Activated T-cell treated with anti-CD3 and anti-CD28 coated beads, Interleukin-2, amount 50 U/mL, for 4 hours (primary cell): Measurements from ENCODE around the gene HSPA14. TPM values are rescaled to one million over a fixed set of nuclear protein-coding genes. Genes with fewer than 3 reads are reported as not detected.
"Not testable (repeated sequence)": the region's sequence is repeated elsewhere in the genome, so short reads cannot be mapped to it uniquely, and the experiment has no call there.

Experiments used
- ATAC-seq, 2 donors: fragments of 200-7000 bp; cut with Tn5 transposase; one replicate each; pipeline ENCODE4 v1.10.0; 2021
- DNase-seq: peaks from one replicate; pipeline ENCODE4 v3.0.0-alpha.2; 2020
- H3K27me3 Mint-ChIP-seq: one replicate; pipeline ENCODE4 v1.8.0; 2021; ENCODE audit warnings: low read depth, mixed read lengths
- H3K36me3 Mint-ChIP-seq: one replicate; pipeline ENCODE4 v1.8.0; 2022; ENCODE audit warnings: mixed read lengths; ENCODE audit not compliant: insufficient read depth
- H3K4me1 Mint-ChIP-seq: one replicate; pipeline ENCODE4 v1.8.0; 2021; ENCODE audit warnings: low read depth, mixed read lengths
- H3K4me3 Mint-ChIP-seq: one replicate; pipeline ENCODE4 v1.8.0; 2021; ENCODE audit warnings: mild to moderate bottlenecking, moderate library complexity, mixed read lengths
- H3K9me3 Mint-ChIP-seq: one replicate; pipeline ENCODE4 v1.8.0; 2021; ENCODE audit warnings: mixed read lengths
- total RNA-seq, 3 donors: library from RNA; stranded (reverse); gene quantifications; one replicate each; pipeline ENCODE4 v1.2.1, GENCODE V29; 2021

Gene HSPA14
- total RNA-seq, 3 donors from 2014 or later = 53.9 to 58.5 (median 54.6) TPM

DNA sequence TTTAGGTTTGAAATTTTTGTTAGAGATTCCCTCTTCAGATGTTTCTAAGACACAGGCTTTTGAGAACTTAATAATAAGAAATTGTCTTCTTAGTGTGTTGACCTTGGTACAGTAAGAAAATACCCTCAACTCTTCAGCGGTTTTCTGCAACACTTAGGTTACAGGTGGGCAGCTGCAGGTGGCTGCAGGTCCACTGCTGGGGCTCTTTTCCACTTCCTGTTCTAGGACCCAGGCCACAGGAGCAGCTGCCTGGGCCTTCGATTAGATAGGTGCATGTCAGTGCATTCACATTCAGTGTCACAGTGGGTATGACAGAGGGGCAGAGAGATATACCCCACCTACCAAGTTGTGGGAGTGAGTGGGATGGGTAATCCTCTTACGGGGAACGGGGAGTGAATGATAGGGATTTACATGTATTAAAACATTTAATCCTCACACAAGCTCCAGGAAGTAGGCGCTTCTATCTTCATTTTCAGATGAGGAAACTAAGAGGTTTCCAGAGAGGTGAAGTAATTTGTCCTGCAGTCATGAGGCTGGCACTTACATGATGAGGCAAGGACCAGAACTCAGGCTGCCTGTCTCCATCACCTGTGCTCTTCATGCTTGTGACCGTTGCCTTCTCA is 20.3 kb downstream of the HSPA14 start:
- ATAC-seq (no peak), DNase-seq (no peak)
- Mint-ChIP-seq H3K36me3 (peaks cover 40% of the 10 kb centered on the region), H3K9me3 (no peaks in the 10 kb centered on the region), H3K27me3 (no peaks in the 10 kb centered on the region), H3K4me3 (no peak overlapping the region), H3K4me1 (no peaks in the 10 kb centered on the region)

- H3K36me3 Mint-ChIP-seq = peaks cover 43% of the 10 kb centered on the region
- ATAC-seq (no peak), DNase-seq (no peak)
- no peaks in the 10 kb centered on the region for H3K4me1 Mint-ChIP-seq
- H3K27me3 Mint-ChIP-seq = no peaks in the 10 kb centered on the region
- no peak overlapping the region for H3K4me3 Mint-ChIP-seq
- no peaks in the 10 kb centered on the region for H3K9me3 Mint-ChIP-seq
Observed at GRCh38 chr10:14859043-14859442, 20.9 kb downstream of the HSPA14 start.

GRCh38 chr10:14859775-14860174 is 21.7 kb downstream of the HSPA14 start:
- H3K4me1 Mint-ChIP-seq = no peaks in the 10 kb centered on the region
- H3K27me3 Mint-ChIP-seq = no peaks in the 10 kb centered on the region
- no peaks in the 10 kb centered on the region for H3K9me3 Mint-ChIP-seq
- H3K36me3 Mint-ChIP-seq = peaks cover 42% of the 10 kb centered on the region
- ATAC-seq (no peak), DNase-seq (no peak)
- H3K4me3 Mint-ChIP-seq = no peak overlapping the region

GRCh38 chr10:14860791-14861190 is 22.7 kb downstream of the HSPA14 start:
- ATAC-seq (no peak), DNase-seq (no peak)
- Mint-ChIP-seq H3K36me3 (peaks cover 40% of the 10 kb centered on the region), H3K4me1 (no peaks in the 10 kb centered on the region), H3K4me3 (no peak overlapping the region), H3K9me3 (no peaks in the 10 kb centered on the region), H3K27me3 (no peaks in the 10 kb centered on the region)

- not testable (repeated sequence) for H3K9me3 Mint-ChIP-seq, H3K4me1 Mint-ChIP-seq, H3K27me3 Mint-ChIP-seq, DNase-seq, ATAC-seq, H3K4me3 Mint-ChIP-seq
- H3K36me3 Mint-ChIP-seq = peaks cover 36% of the 10 kb centered on the region
Observed at GRCh38 chr10:14864466-14864865, 26.4 kb downstream of the HSPA14 start.

GRCh38 chr10:14864871-14865270 is 26.8 kb downstream of the HSPA14 start:
- not testable (repeated sequence) for DNase-seq, H3K9me3 Mint-ChIP-seq, ATAC-seq, H3K4me1 Mint-ChIP-seq, H3K4me3 Mint-ChIP-seq, H3K27me3 Mint-ChIP-seq
- peaks cover 38% of the 10 kb centered on the region for H3K36me3 Mint-ChIP-seq

- H3K9me3 Mint-ChIP-seq = no peaks in the 10 kb centered on the region
- no peak for ATAC-seq
- H3K27me3 Mint-ChIP-seq = no peaks in the 10 kb centered on the region
- no peak overlapping the region for H3K4me3 Mint-ChIP-seq
- DNase-seq = no peak
- H3K4me1 Mint-ChIP-seq = peaks cover 13% of the 10 kb centered on the region
- H3K36me3 Mint-ChIP-seq = peaks cover 8% of the 10 kb centered on the region
Observed at GRCh38 chr10:14873090-14873760, 35.1 kb downstream of the HSPA14 start.

DNA sequence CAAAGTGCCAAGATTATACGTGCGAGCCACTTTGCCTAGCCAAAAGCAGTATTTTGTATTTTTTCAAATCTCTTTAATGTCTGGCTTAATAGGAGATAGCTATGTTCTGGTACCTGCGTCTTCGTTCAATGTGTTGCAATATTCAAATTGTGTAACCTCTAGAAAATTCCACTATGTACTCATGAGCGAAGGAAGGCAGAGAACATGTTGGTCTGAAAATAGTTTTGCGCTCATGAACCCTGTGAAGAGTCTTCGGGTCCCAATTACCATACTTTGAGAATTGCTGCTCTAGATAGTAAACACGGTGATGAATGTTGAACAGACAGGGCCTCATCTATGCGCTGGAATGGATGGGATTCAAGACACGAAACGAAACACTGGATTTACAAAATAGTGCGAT is 37.8 kb downstream of the HSPA14 start:
- Mint-ChIP-seq H3K4me1 (peaks cover 29% of the 10 kb centered on the region), H3K27me3 (no peaks in the 10 kb centered on the region), H3K36me3 (no peaks in the 10 kb centered on the region), H3K9me3 (no peaks in the 10 kb centered on the region), H3K4me3 (no peak overlapping the region)
- ATAC-seq (no peak), DNase-seq (no peak)

GRCh38 chr10:14876764-14877163 is 38.7 kb downstream of the HSPA14 start:
- DNase-seq (no peak), ATAC-seq (no peak)
- H3K9me3 Mint-ChIP-seq = no peaks in the 10 kb centered on the region
- peaks cover under 1% of the 10 kb centered on the region for H3K36me3 Mint-ChIP-seq
- peaks cover 29% of the 10 kb centered on the region for H3K4me1 Mint-ChIP-seq
- H3K4me3 Mint-ChIP-seq = peak overlapping the region; percentile 96
- H3K27me3 Mint-ChIP-seq = no peaks in the 10 kb centered on the region

DNA sequence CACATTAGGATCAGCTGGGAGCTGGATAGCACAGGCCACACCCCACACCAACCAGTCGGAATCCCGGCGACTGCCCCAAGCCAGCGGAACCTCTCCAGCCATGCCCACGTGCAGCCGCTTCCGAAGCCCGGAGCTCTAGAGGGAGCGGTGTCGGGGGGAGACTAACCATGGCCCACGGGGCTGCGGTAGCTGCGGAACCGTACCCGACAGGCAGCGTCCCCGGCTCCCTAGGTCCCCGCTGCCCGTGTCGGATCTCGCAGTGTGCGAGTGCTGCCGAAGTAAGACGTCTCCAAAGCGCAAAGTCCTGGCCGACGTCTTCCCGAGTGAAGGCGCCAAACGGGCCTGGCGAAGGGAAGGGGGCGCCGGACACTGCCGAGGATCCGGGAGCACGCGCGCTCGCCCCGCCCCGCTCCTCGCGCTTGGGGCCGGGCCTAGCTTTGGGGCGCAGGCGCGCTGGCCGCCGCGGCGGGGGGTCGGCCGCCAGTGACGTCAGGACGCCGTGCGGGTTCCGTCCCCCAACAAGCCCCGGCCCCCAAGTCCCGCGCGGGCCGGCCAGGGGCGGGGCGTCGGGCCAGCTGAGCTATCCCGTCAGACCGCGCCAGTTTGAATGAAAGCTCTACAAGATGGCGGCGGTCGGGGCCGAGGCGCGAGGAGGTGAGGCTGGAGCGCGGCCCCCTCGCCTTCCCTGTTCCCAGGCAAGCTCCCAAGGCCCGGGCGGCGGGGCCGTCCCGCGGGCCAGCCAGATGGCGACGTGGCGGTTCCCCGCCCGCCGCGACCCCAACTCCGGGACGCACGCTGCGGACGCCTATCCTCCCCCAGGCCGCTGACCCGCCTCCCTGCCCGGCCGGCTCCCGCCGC is 40.4 kb downstream of the HSPA14 start, which contains the start of gene SUV39H2:
TSS of gene SUV39H2 (plus strand) at position 601 of the 858 bp plus-strand sequence. CDS start at position 624, 23 bp downstream.
- no peaks in the 10 kb centered on the region for H3K9me3 Mint-ChIP-seq
- DNase-seq (peak; percentile 92), ATAC-seq (peak; percentile 95 to 96)
- H3K4me3 Mint-ChIP-seq = peak within 1 kb of the TSS; percentile 96
- H3K36me3 Mint-ChIP-seq = peaks cover 5% of the 10 kb centered on the region
- no peaks in the 10 kb centered on the region for H3K27me3 Mint-ChIP-seq
- H3K4me1 Mint-ChIP-seq = peaks cover 32% of the 10 kb centered on the region

DNA sequence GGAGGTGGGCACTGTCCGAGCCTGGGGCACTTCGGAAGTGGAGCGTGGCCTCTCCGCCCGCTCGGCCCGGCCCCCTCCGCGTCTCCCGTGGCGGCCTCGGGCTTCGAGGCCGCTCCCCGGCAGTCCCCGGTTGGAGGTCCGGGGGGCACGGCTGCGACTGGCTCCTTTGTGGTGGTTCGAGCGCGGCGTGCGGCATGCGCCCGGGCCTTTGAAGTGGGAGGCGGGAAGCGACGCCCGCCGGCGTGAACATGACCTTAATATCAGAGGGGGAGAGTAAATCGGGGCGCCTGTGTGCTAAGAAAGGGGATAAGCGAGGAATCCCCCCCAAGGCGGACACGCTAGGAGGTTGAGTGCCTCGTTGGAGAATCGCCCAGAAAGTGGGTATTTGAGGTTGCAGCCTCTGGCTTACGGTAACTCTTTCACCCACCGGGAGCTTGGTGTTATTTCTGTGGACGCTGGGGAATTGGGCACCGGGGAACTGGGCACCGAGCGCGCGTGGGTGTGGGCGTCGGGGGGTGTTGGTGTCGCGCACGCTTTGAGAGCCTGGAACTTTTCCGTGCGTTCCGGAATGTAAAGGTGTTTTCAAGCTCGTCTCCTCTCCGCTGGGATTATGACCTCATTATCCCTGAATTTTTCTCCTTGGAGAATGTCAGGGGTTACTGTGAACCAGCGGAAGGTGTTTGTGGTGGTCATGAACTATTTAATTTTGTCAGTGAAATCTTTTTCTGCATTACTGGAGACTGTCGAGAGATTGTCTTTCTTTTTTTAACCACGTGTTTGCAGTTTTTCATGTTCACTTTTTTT is 41.2 kb downstream of the HSPA14 start:
- Mint-ChIP-seq H3K9me3 (no peaks in the 10 kb centered on the region), H3K4me3 (peak overlapping the region; percentile 90), H3K36me3 (peaks cover 6% of the 10 kb centered on the region), H3K27me3 (no peaks in the 10 kb centered on the region), H3K4me1 (peaks cover 31% of the 10 kb centered on the region)
- peak; percentile 28 to 33 for ATAC-seq
- peak; percentile 23 for DNase-seq

- DNase-seq (no peak), ATAC-seq (no peak)
- H3K4me3 Mint-ChIP-seq = peak overlapping the region; percentile 90
- no peaks in the 10 kb centered on the region for H3K9me3 Mint-ChIP-seq
- H3K36me3 Mint-ChIP-seq = peaks cover 6% of the 10 kb centered on the region
- peaks cover 31% of the 10 kb centered on the region for H3K4me1 Mint-ChIP-seq
- H3K27me3 Mint-ChIP-seq = no peaks in the 10 kb centered on the region
Observed at GRCh38 chr10:14879928-14880193, 41.8 kb downstream of the HSPA14 start.

- no peak for ATAC-seq
- no peak for DNase-seq
- Mint-ChIP-seq H3K4me3 (peak overlapping the region; percentile 90), H3K27me3 (no peaks in the 10 kb centered on the region), H3K36me3 (peaks cover 6% of the 10 kb centered on the region), H3K9me3 (no peaks in the 10 kb centered on the region), H3K4me1 (peaks cover 31% of the 10 kb centered on the region)
Observed at GRCh38 chr10:14880229-14880628, 42.1 kb downstream of the HSPA14 start.

GRCh38 chr10:14884082-14884481 is 46.0 kb downstream of the HSPA14 start:
- Mint-ChIP-seq H3K27me3 (no peaks in the 10 kb centered on the region), H3K4me1 (peaks cover 20% of the 10 kb centered on the region), H3K9me3 (no peaks in the 10 kb centered on the region), H3K4me3 (no peak overlapping the region), H3K36me3 (peaks cover 6% of the 10 kb centered on the region)
- ATAC-seq (peak in 1 of 2 donors; percentile 35), DNase-seq (no peak)
